Lung (tissue), 12 donors: Measurements from ENCODE around the gene HEG1. TPM values are rescaled to one million over a fixed set of nuclear protein-coding genes. Genes with fewer than 3 reads are reported as not detected.

Source experiments
- ATAC-seq: fragments of 200-7000 bp; cut with Tn5 transposase; one replicate; pipeline ENCODE4 v1.9.1; 2020; ENCODE audit warnings: moderate number of reproducible peaks; ENCODE audit not compliant: insufficient read depth, low FRiP score
- DNase-seq, 3 donors: peaks; one replicate each; pipeline ENCODE4 v3.0.0-alpha.2; 2013 to 2017
- H3K27ac ChIP-seq, 2 donors: one replicate each; pipeline ENCODE4 v1.5.1; 2013; ENCODE audit warnings: mild to moderate bottlenecking in 2 of 2, moderate library complexity in 2 of 2, control low read depth in 1 of 2, inconsistent platforms in 1 of 2, low read depth in 1 of 2, low read length in 1 of 2
- H3K27me3 ChIP-seq, 3 donors: one replicate each; pipeline ENCODE4 v1.5.1; 2013; ENCODE audit warnings: low read length in 2 of 3; ENCODE audit not compliant: control insufficient read depth in 3 of 3, insufficient read depth in 3 of 3
- H3K36me3 ChIP-seq, 4 donors: one replicate each; pipeline ENCODE4 v1.5.1; 2013; ENCODE audit warnings: low read length in 4 of 4, mild to moderate bottlenecking in 1 of 4, moderate library complexity in 1 of 4; ENCODE audit not compliant: control insufficient read depth in 4 of 4, insufficient read depth in 4 of 4
- H3K4me1 ChIP-seq, 5 donors: one replicate each; pipeline ENCODE4 v1.5.1; 2013; ENCODE audit warnings: low read length in 5 of 5, mild to moderate bottlenecking in 2 of 5, moderate library complexity in 1 of 5; ENCODE audit not compliant: control insufficient read depth in 5 of 5, insufficient read depth in 5 of 5
- H3K4me3 ChIP-seq: one replicate; pipeline ENCODE4 v1.5.1; 2013; ENCODE audit warnings: mild to moderate bottlenecking, control low read depth, moderate library complexity
- H3K9ac ChIP-seq, 2 donors: one replicate each; pipeline ENCODE4 v1.5.1; 2013; ENCODE audit warnings: low read length in 2 of 2, control low read depth in 1 of 2; ENCODE audit not compliant: insufficient read depth in 1 of 2
- H3K9me3 ChIP-seq, 4 donors: one replicate each; pipeline ENCODE4 v1.5.1; 2013; ENCODE audit warnings: low read length in 3 of 4, mild to moderate bottlenecking in 1 of 4, moderate library complexity in 1 of 4; ENCODE audit not compliant: control insufficient read depth in 4 of 4, insufficient read depth in 3 of 4
- WGBS, 2 donors: extraction: QIAGEN DNeasy Blood & Tissue Kit; methylation state at CpG; one replicate each; pipeline ENCODE4 v1.1.7; 2013; 5-methylcytosine and 5-hydroxymethylcytosine counted together
- polyA plus RNA-seq, 2 donors: library from polyadenylated mRNA; stranded (reverse); fragments of 200-250 nt; gene quantifications; one replicate each; pipeline ENCODE4 v1.2.1, GENCODE V29; 2013
- total RNA-seq, 2 donors: library from RNA; depleted of rRNA in 1 of 2; stranded (reverse); fragments of >200 nt in 1 of 2; gene quantifications; one replicate each; pipeline ENCODE4 v1.2.1, GENCODE V29; 2014 to 2021
- TF ChIP-seq, protein P1 (sequence below): IDR thresholded peaks from 2 replicates; pipeline ENCODE4 v1.5.1; 2012; ENCODE audit warnings: mild to moderate bottlenecking; ENCODE audit errors: control extremely low read depth, extremely low read depth
- donor health status: control.
- donor health status: control.
- donor health status: Bipolar disorder and iron deficiency.
- donor health status: healthy.
- donor health status: DM: yes; HTN: yes; CAD: no.

HEG1 gene
- total and polyA plus RNA-seq, 4 donors, result 18.0 to 115 (median 65.7) TPM

DNA sequence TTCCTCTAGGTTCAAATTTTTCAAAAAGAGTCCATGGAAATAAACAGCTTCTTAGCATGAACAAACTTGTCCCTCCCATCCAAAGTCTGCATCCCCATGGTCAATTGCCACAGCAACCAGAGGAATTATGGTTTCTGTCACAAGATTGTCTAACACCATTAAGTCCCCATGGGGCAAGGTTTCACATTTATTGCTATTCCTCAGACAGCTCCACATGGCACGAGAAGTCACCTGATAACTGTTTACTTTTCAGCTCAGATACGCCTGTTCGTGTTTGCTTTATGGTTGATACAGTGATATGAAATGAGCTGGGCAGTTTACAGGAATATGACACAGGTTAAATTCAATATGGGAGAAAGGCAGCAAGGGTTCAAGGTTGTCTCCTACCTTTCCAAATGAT is 83.3 kb downstream of the HEG1 start:
- H3K9ac ChIP-seq, result no peak overlapping the region
- ATAC-seq (no peak), DNase-seq (no peak)
- 64 to 75% methylated on average over 3 of the region's 3 CpGs for WGBS, 2 donors
- no peaks in the 10 kb centered on the region for H3K27me3 ChIP-seq
- no peak overlapping the region for H3K4me3 ChIP-seq
- no peak overlapping the region for H3K27ac ChIP-seq
- no peaks in the 10 kb centered on the region for H3K9me3 ChIP-seq
- H3K4me1 ChIP-seq, result peaks cover 0 to 4% (median 0%) of the 10 kb centered on the region in 5 donors
- peaks cover 13 to 32% (median 18%) of the 10 kb centered on the region in 4 donors for H3K36me3 ChIP-seq
- TF ChIP-seq, protein P1, sequence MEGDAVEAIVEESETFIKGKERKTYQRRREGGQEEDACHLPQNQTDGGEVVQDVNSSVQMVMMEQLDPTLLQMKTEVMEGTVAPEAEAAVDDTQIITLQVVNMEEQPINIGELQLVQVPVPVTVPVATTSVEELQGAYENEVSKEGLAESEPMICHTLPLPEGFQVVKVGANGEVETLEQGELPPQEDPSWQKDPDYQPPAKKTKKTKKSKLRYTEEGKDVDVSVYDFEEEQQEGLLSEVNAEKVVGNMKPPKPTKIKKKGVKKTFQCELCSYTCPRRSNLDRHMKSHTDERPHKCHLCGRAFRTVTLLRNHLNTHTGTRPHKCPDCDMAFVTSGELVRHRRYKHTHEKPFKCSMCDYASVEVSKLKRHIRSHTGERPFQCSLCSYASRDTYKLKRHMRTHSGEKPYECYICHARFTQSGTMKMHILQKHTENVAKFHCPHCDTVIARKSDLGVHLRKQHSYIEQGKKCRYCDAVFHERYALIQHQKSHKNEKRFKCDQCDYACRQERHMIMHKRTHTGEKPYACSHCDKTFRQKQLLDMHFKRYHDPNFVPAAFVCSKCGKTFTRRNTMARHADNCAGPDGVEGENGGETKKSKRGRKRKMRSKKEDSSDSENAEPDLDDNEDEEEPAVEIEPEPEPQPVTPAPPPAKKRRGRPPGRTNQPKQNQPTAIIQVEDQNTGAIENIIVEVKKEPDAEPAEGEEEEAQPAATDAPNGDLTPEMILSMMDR, result no peak

DNA sequence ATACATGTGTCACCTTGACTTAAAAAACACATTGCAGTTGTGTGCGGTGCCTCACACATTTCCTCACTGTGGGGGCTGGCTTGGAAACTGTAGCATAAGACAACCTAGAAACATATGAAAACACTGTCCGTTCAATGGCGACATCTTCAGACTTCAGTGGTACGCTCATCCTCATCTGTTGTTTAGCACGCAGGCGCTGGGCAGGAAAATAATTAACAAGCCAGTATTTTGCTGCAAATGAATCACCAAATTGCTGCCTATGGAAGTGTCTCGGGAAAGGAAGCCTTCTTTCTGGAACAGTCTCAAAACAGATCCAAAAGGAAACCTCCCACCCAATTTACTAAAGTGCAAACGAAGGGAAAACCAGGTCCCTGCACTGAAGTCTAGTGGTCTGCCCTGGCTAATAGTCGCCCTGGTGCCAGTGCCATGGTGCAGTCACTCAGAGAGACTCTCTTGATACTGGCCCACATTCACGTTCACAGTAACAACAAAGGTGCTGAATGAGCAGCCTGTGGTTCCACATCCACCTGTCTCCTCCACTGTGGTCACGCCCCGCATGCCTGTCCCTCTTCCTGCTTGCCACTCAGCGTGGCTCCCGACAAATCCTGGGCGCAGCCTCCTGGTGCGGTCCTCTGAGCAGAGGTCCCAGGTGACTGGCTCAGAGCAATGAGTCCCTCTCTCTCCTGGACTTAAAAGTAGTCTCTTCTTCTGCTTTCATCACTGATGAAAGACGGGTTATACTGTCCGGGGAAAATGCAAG is 85.7 kb downstream of the HEG1 start:
- WGBS, 2 donors, result 91 to 93% methylated on average over 18 of the region's 18 CpGs
- no peak overlapping the region for H3K9ac ChIP-seq

DNA sequence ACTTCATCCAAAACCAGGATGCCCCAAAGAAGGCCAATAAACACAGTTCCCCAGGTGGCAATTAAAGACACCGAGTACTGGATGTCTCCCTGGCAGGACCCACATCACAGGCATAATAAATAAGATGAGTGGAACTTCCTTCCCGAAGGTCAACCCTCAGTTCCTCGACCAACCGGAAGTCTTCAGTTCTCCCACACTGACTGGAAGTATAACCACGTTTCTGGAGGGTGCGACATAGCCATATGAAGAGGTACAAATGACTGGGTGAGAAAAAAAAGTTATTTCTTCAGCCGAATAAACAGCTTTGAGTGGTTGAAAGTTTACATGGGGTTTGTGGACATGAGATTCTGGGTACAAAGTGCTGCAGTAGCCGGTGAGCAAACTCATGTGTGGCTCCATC is 86.6 kb downstream of the HEG1 start:
- Histone ChIP-seq H3K4me3 (no peak overlapping the region), H3K27me3 (no peaks in the 10 kb centered on the region), H3K9ac (no peak overlapping the region), H3K9me3 (no peaks in the 10 kb centered on the region), H3K36me3 (peaks cover 11 to 27% (median 13%) of the 10 kb centered on the region in 4 donors), H3K4me1 (peaks cover 0 to 7% (median 3%) of the 10 kb centered on the region in 5 donors), H3K27ac (no peak overlapping the region)
- DNase-seq (no peak), ATAC-seq (no peak)
- TF ChIP-seq, protein P1, result no peak
- WGBS, 2 donors, result 63 to 68% methylated on average over 8 of the region's 8 CpGs

More for the DNA sequence above, 85.7 kb downstream of the HEG1 start:
- no peak overlapping the region for H3K4me3 ChIP-seq
- H3K27ac ChIP-seq, result no peak overlapping the region
- TF ChIP-seq, protein P1, result no peak
- DNase-seq (no peak), ATAC-seq (no peak)
- H3K27me3 ChIP-seq, result no peaks in the 10 kb centered on the region
- H3K4me1 ChIP-seq, result peaks cover 0 to 6% (median 0%) of the 10 kb centered on the region in 5 donors
- H3K36me3 ChIP-seq, result peaks cover 11 to 27% (median 13%) of the 10 kb centered on the region in 4 donors
- H3K9me3 ChIP-seq, result no peaks in the 10 kb centered on the region
